ENCODE data around the gene FCGR3A.
"Not testable (repeated sequence)": the region's sequence is repeated elsewhere in the genome, so short reads cannot be mapped to it uniquely, and the experiment has no call there.

DNA sequence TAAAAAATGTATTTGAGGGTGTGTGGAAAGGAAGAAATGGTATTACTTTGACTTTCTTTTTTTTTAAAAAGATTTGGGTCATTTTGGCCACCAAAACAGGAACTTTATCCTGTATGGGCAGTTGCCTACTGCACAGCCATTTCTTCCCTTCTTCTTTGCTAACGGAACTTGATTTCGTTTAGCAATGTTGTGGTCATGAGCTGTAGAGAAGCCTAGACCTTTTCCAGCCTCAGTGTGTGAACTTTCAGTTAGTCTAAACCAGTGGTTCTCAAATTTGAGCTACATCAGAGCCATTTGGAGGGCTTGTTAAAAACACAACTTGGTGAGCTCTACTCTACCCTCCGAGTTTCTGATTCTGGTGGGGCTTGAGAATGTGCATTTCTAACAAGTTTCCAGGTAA, 12.8 kb upstream of the FCGR3A start:
- TF ChIP-seq, protein P1, sequence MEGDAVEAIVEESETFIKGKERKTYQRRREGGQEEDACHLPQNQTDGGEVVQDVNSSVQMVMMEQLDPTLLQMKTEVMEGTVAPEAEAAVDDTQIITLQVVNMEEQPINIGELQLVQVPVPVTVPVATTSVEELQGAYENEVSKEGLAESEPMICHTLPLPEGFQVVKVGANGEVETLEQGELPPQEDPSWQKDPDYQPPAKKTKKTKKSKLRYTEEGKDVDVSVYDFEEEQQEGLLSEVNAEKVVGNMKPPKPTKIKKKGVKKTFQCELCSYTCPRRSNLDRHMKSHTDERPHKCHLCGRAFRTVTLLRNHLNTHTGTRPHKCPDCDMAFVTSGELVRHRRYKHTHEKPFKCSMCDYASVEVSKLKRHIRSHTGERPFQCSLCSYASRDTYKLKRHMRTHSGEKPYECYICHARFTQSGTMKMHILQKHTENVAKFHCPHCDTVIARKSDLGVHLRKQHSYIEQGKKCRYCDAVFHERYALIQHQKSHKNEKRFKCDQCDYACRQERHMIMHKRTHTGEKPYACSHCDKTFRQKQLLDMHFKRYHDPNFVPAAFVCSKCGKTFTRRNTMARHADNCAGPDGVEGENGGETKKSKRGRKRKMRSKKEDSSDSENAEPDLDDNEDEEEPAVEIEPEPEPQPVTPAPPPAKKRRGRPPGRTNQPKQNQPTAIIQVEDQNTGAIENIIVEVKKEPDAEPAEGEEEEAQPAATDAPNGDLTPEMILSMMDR (IDR thresholded peaks at IDR 0.05) = not testable (repeated sequence)
- TF ChIP-seq POLR2A (IDR thresholded peaks at IDR 0.05) = not testable (repeated sequence)

Measured in adrenal gland (tissue), 5 donors.